Tibial artery (tissue), 4 donors: ENCODE data around the gene AGPS.
"Not testable (repeated sequence)": the region's sequence is repeated elsewhere in the genome, so short reads cannot be mapped to it uniquely, and the experiment has no call there.

Experiments
- DNase-seq, 2 donors: peaks; one replicate each; pipeline ENCODE4 v3.0.0-alpha.2; 2019
- H3K27ac ChIP-seq, 2 donors: fragments of 200-600 bp; sonication (generic) in 1 of 2; 1 replicate in 1 of 2; 2 replicates in 1 of 2; pipeline ENCODE4 v1.5.1; 2018 to 2019; ENCODE audit warnings: mild to moderate bottlenecking in 1 of 2
- H3K27me3 ChIP-seq, 2 donors: fragments of 200-600 bp; sonication (generic) in 1 of 2; one replicate each; pipeline versions ENCODE4 v1.5.1 to v1.6.0; 2016 to 2019
- H3K36me3 ChIP-seq, 3 donors: fragments of 200-600 bp; sonication (generic) in 2 of 3; one replicate each; pipeline ENCODE4 v1.5.1; 2016 to 2019; ENCODE audit warnings: mild to moderate bottlenecking in 2 of 3
- H3K4me1 ChIP-seq, 4 donors: fragments of 200-600 bp; sonication (generic) in 2 of 4; 1 replicate in 3 of 4; 2 replicates in 1 of 4; pipeline ENCODE4 v1.5.1; 2016 to 2019
- H3K4me3 ChIP-seq, 2 donors: fragments of 200-600 bp; sonication (generic) in 1 of 2; 1 replicate in 1 of 2; 2 replicates in 1 of 2; pipeline ENCODE4 v1.5.1; 2018 to 2019; ENCODE audit warnings: mild to moderate bottlenecking in 2 of 2
- H3K9me3 ChIP-seq, 3 donors: fragments of 200-600 bp; sonication (generic) in 1 of 3; one replicate each; pipeline ENCODE4 v1.5.1; 2016 to 2019
- CTCF ChIP-seq, 2 experiments: fragments of 200-600 bp in 1 of 2; fragments of 450-650 bp in 1 of 2; IDR thresholded peaks; one replicate each; pipeline ENCODE4 v1.5.1; 2017 to 2019; ENCODE audit warnings: antibody characterized with exemption in 2 of 2, mild to moderate bottlenecking in 1 of 2, moderate library complexity in 1 of 2
- intact Hi-C: fragments of 100-400 bp; cut with DNase I; formaldehyde crosslinking; loops from one replicate; pipeline ENCODE4 v1.15.0; 2023; ENCODE audit warnings: low total_unique reads

The AGPS gene

GRCh38 chr2:177355874-177356273, 36.7 kb upstream of the AGPS start:
- no peak for DNase-seq
- no peaks in the 10 kb centered on the region for H3K9me3 ChIP-seq
- H3K36me3 ChIP-seq: no peaks in the 10 kb centered on the region
- H3K4me3 ChIP-seq: no peak overlapping the region
- TF ChIP-seq CTCF (IDR thresholded peaks at IDR 0.05): no peak
- no peak overlapping the region for H3K27ac ChIP-seq
- H3K4me1 ChIP-seq: peaks cover 0 to 35% (median 4%) of the 10 kb centered on the region in 4 donors
- no peaks in the 10 kb centered on the region for H3K27me3 ChIP-seq
- intact Hi-C loops: no loop called here

- DNase-seq: no peak
- no peak overlapping the region for H3K4me3 ChIP-seq
- intact Hi-C loops: no loop called here
Measured at GRCh38 chr2:177359836-177360595, 32.6 kb upstream of the AGPS start.

GRCh38 chr2:177362499-177362898, 30.1 kb upstream of the AGPS start:
- no peaks in the 10 kb centered on the region for H3K36me3 ChIP-seq
- intact Hi-C loops: no loop called here
- H3K9me3 ChIP-seq: no peaks in the 10 kb centered on the region
- no peak for DNase-seq
- H3K4me3 ChIP-seq: no peak overlapping the region
- H3K4me1 ChIP-seq: peaks cover 0 to 16% (median 0%) of the 10 kb centered on the region in 4 donors
- H3K27ac ChIP-seq: no peak overlapping the region
- no peak for TF ChIP-seq CTCF (IDR thresholded peaks at IDR 0.05)
- no peaks in the 10 kb centered on the region for H3K27me3 ChIP-seq

More at GRCh38 chr2:177359836-177360595, 32.6 kb upstream of the AGPS start:
- no peak overlapping the region for H3K27ac ChIP-seq
- H3K27me3 ChIP-seq: no peaks in the 10 kb centered on the region
- no peaks in the 10 kb centered on the region for H3K9me3 ChIP-seq
- peaks cover 0 to 16% (median 0%) of the 10 kb centered on the region in 4 donors for H3K4me1 ChIP-seq
- no peak for TF ChIP-seq CTCF (IDR thresholded peaks at IDR 0.05)
- no peaks in the 10 kb centered on the region for H3K36me3 ChIP-seq

- intact Hi-C loops: no loop called here
- Histone ChIP-seq H3K9me3 (no peaks in the 10 kb centered on the region), H3K4me3 (no peak overlapping the region), H3K4me1 (peaks cover 0 to 16% (median 0%) of the 10 kb centered on the region in 4 donors), H3K36me3 (no peaks in the 10 kb centered on the region), H3K27ac (no peak overlapping the region), H3K27me3 (no peaks in the 10 kb centered on the region)
- no peak for DNase-seq
- TF ChIP-seq CTCF (IDR thresholded peaks at IDR 0.05): no peak
Measured at GRCh38 chr2:177363332-177363731, 29.2 kb upstream of the AGPS start.

GRCh38 chr2:177365764-177366163, 26.8 kb upstream of the AGPS start:
- H3K27me3 ChIP-seq, H3K27ac ChIP-seq, intact Hi-C loops, H3K9me3 ChIP-seq, H3K36me3 ChIP-seq, H3K4me1 ChIP-seq, H3K4me3 ChIP-seq, DNase-seq: not testable (repeated sequence)

- H3K27me3 ChIP-seq, H3K4me1 ChIP-seq, H3K27ac ChIP-seq, intact Hi-C loops, DNase-seq, H3K4me3 ChIP-seq, H3K36me3 ChIP-seq, H3K9me3 ChIP-seq: not testable (repeated sequence)
Measured at GRCh38 chr2:177368023-177368422, 24.6 kb upstream of the AGPS start.
